Astrocyte of the spinal cord (primary cell): ENCODE results near the gene PEX1.
"Not testable (repeated sequence)": the region's sequence is repeated elsewhere in the genome, so short reads cannot be mapped to it uniquely, and the experiment has no call there.

Source experiments
- DNase-seq: peaks from one replicate; pipeline ENCODE4 v3.0.0; 2011; ENCODE audit warnings: low read depth, low spot score
- H3K4me3 ChIP-seq: 2 replicates; pipeline ENCODE4 v1.5.1; 2011; ENCODE audit warnings: low read depth, mild to moderate bottlenecking, low read length, moderate library complexity
- CTCF ChIP-seq: IDR thresholded peaks from 2 replicates; pipeline ENCODE4 v1.5.1; 2012; ENCODE audit warnings: low read depth, mild to moderate bottlenecking, low read length, inconsistent platforms
- in situ Hi-C: cut with HindIII; loops from 2 replicates; pipeline ENCODE4 v1.10.0; 2017; ENCODE audit warnings: low sequenced_read_pairs

PEX1 gene

GRCh38 chr7:92557808-92558362 lies 29.6 kb upstream of the PEX1 start:
- in situ Hi-C loops: no loop called here
- DNase-seq: no peak
- H3K4me3 ChIP-seq: no peak overlapping the region
- no peak for TF ChIP-seq CTCF

- no peak for DNase-seq
- in situ Hi-C loops: no loop called here
- no peak overlapping the region for H3K4me3 ChIP-seq
- TF ChIP-seq CTCF: no peak
Observed at GRCh38 chr7:92557249-92557648, 28.9 kb upstream of the PEX1 start.

- no peak overlapping the region for H3K4me3 ChIP-seq
- in situ Hi-C loops: no loop called here
Observed at GRCh38 chr7:92550194-92550593, 21.9 kb upstream of the PEX1 start.

GRCh38 chr7:92547579-92547978 lies 19.3 kb upstream of the PEX1 start:
- no peak for TF ChIP-seq CTCF
- no peak overlapping the region for H3K4me3 ChIP-seq
- in situ Hi-C loops: no loop called here
- DNase-seq: no peak

More at GRCh38 chr7:92550194-92550593, 21.9 kb upstream of the PEX1 start:
- TF ChIP-seq CTCF: no peak
- no peak for DNase-seq

GRCh38 chr7:92546856-92547497 lies 18.7 kb upstream of the PEX1 start:
- no peak overlapping the region for H3K4me3 ChIP-seq
- in situ Hi-C loops: no loop called here
- DNase-seq: no peak
- TF ChIP-seq CTCF: no peak

GRCh38 chr7:92545116-92545515 lies 16.8 kb upstream of the PEX1 start:
- DNase-seq, in situ Hi-C loops: not testable (repeated sequence)

GRCh38 chr7:92543542-92543941 lies 15.2 kb upstream of the PEX1 start:
- H3K4me3 ChIP-seq, in situ Hi-C loops: not testable (repeated sequence)

More at GRCh38 chr7:92545116-92545515, 16.8 kb upstream of the PEX1 start:
- H3K4me3 ChIP-seq: not testable (repeated sequence)

GRCh38 chr7:92534572-92534971 lies 6.3 kb upstream of the PEX1 start:
- no peak overlapping the region for H3K4me3 ChIP-seq
- no peak for DNase-seq
- in situ Hi-C loops: no loop called here
- no peak for TF ChIP-seq CTCF

More at GRCh38 chr7:92543542-92543941, 15.2 kb upstream of the PEX1 start:
- not testable (repeated sequence) for DNase-seq
